HG02763 (cell line): Measurements from ENCODE around the gene OPRL1.

ENCODE experiments used
- ATAC-seq: cut with Tn5 transposase; IDR thresholded peaks from one replicate; pipeline ENCODE4 v1.9.1; 2021; ENCODE audit warnings: mild to moderate bottlenecking, moderate library complexity; ENCODE audit not compliant: unreplicated experiment

Gene OPRL1

DNA sequence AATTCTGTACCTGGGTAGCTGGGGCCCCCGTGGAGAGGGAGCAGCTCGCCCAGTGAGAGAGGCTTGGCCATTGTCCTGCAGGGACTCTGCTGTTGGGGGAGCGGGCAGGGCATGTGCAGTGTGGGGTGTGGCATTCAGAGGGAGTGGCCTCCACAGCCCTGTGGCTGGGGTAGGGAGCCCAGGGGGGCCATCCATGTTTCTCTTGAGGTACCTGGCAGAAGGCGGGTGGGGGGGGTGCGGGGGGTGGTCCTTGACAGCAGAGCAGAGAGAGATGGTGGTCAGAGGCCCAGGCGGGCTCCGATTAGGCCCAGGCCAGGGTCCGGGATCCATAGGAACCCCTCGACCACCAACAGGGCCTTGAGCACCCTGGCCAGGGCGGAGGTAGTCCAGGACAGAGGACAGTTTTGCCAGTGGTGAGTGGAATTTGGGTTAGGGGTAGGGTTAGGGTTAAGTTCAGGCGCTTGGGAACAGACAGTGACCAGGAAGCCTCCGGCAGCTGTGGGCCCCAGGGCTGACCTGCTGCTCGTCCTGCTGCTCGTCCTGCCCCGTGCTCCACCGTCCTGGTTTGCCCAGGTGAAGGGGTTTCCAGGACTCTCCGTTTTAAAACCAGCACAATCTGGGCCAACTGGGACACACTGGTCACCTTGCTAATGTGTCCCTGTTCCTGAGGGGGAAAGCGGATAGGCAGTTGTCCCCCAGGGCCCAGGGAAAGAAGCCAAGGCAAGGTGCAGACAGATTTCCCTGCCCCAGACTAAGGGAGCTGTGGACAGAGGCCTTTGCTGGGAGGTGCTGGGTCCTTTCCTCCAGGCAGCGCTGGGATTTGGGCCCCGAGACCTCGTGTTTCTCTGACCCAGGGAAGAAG, 59.5 kb downstream of the OPRL1 start:
- ATAC-seq: no peak

DNA sequence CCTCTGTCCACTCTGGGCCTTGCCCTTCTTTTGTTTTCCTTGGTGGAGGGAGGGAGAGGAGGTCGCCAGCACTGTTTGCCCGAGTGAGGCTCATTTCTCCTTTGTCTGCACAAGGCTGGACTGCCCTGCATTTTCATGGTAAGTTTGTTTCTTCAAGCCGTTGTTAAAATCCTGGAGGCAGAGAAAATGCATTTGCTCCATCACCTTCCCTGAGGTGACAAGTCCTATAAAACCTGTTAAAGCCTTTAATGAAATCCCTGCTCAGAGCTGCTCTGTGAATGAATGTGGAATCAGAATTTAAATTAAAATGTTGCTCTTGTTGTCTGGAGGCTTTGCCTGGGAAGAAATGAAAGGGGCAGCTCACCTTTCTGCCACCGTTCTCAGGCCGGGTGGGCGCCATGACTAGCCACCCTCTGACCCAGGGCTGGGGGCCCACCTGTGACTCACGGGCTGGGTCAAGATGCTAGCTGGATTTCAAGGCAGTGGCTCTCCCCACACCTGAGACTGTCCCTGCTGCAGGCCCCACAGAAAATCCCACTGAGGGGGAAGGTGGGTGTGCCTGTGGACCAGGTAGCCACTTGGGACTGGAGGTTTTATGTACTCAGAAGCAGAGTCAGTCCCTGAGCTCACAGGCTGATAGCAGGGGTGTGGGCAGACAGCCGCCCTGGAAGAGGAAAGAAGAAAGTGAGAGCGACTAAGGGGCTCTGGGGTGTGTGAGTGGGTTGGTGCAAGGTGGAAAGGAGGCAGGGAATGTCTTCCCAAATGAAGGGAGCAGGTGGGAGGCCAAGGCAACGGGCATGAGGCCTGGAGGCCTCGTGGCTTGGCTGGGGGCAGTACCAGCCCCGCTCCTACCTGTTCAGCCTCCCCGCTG, 60.4 kb downstream of the OPRL1 start:
- no peak for ATAC-seq

DNA sequence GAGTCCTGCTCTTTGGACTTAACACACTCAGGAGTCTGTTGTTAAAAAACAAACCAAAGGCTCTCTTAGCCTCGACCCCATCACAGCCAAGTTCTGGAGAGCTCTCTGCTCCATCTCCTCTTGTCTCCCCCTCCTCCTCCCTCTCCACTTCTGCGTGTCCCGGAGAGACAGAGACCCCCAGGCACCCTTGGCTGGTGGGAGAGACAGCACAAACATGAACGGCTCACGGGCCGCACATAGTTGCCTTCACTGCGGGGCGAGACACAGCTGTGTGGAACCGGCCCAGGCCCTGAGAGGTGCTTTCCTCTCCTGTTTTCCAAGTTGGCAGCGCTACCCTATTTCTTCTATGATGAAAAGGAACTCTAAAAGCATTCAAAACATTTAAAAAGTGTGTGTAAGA, 61.1 kb downstream of the OPRL1 start:
- no peak for ATAC-seq

DNA sequence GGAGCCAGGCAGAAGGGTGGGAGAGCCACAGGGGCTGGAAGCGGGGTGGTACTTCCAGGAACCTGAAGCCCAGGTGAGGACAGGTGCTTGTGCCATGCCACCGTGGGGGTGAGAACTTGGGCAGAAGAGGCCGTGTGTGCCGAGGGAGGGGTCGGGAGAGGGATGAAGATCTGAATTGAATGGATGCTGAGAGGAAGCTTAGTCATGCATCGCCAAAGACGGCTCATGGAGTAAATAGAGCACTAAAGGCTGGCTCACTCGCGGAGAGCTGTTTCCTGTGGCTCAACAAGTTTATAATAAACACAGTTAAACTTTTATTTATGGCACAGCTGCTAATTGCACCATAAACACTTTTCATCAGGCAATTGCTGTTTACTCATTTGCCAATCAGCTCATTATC, 62.7 kb downstream of the OPRL1 start:
- no peak for ATAC-seq

DNA sequence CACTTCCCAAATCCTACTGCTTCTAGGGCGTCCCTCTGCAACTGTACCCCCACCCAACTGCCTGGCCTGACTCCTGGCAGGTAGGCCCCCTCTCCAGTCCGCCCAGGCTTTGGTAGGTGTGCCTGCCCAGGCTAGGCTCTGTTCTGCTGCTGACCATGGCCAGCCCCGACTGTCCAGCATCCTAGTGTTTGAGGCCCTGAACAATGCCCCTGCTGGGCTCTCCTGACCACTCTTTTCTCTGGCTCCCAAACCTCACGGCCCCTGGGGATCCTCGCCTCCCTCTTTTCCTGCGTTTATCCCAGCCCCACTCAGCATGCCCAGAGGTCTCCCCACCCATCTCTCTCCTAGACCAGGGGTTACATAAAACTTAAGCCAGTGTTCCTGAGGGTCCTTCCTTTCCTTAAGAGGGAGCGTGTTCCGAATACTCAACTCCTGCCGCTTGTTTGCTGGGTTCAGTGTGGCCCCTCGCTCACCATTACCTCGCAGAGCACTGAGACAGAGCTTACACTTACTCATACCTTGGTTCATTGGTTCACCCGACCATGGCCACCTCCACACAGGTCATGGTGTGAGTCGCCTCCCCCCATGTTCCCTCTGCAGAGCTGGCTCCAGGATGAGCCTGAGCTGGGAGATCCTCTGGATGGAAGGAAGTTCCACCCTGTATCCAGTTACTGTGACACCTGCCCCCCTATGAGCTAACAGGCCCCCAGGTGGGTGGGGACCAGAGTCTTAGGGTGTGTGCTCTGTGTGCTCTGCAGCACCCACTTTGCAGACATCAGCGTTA, 63.3 kb downstream of the OPRL1 start:
- ATAC-seq: no peak

DNA sequence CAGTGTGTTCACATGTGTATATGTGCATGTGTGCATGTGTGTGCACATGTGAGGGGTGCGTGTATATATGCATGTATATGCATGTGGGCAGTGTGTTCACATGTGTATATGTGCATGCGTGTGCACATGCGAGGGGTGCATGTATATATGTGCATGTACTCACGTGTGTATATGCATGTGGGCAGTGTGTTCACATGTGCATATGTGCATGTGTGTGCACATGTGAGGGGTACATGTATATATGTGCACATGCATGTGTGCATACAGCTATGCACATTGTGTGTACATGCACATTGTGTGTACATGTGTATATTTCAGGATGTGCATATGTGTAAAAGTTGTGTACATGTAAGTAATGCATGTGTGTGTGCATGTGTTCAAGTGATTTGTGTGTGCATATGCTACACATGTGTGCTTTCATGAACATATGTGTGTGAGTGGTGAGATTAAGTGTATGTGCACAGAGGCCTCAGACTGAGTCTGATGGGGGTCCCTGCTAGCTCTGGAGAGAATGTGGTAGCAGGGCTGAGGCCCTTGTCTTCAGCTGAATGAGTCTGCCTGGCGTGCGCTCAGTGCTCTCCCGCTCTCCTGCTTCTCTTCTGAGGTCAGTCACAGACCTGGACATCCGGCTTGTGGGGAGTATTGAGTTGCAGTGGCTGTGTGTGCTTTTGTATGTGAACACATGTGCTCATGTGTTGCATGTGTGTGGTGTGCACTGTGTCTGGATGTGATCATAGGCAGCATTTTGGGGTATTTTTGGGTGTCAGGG, 64.4 kb downstream of the OPRL1 start:
- no peak for ATAC-seq

DNA sequence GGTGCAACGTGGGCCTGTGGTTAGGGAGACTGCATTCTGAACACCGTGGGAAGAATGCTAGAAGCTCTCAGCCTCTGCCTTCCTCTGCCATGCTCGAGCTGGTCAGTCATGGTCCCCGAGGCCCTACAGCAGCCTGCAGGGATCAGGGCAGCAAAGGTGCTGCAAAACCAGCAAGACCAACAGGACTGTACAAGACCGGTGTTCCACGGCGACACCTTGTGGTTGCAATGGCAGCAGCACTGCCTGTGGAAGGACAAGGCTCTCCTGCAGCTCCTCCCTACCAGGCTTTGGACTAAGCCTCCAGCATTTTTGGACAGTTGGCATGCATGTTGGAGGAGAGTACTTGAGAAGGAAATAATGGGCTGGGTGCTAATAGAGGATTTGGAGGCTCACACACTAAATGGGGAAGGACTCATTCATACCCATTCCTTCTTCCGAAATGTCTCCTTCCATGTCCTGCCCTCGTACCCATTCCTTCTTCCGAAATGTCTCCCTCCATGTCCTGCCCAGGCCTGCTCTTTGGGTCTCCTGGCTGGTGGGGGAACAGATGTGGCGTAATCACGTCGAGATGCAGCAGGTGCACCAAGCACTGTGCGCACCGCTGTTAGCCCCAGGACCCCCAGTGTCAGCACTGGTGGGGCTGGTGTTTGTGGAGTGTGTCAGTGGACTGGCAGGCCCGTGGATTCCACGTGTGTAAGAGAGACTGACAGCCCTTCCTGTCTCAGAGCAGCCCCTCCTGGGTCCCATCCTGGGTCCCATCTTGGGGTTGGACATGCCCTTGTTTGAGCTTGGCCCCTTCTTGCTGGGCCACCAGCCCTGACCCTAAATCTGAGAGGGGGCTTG, 65.8 kb downstream of the OPRL1 start:
- no peak for ATAC-seq

DNA sequence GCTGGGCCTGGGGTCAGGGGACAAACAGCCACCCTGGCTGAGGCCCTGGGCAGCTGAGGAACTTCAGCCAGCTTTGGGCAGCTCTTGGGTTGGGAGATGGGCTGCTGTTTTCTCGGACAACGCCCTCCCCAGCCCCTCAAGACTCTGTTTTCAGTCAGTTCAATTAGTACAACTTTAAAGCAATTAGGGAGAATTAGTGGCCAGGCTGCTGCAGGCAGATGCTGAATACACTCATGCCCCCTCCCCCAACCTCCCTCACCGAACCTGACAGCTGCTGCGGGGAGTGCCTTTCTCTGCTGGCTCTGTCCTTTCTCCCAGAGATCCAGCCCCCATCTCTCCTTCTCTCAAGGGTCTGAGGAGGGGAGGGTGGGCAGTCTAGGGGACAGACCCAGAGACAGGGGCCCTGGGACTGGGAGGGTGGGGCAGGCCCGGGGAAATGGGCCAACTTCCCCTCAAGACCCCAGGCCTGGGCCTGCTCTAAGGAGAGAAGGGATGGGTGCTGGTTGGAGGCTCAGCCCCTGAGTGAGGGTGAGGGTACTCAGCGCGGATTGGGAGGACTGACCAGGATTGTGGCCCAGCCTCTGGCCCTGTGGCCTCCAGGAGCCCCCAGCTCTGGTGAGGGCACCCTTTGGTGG, 66.5 kb downstream of the OPRL1 start:
- ATAC-seq: no peak

DNA sequence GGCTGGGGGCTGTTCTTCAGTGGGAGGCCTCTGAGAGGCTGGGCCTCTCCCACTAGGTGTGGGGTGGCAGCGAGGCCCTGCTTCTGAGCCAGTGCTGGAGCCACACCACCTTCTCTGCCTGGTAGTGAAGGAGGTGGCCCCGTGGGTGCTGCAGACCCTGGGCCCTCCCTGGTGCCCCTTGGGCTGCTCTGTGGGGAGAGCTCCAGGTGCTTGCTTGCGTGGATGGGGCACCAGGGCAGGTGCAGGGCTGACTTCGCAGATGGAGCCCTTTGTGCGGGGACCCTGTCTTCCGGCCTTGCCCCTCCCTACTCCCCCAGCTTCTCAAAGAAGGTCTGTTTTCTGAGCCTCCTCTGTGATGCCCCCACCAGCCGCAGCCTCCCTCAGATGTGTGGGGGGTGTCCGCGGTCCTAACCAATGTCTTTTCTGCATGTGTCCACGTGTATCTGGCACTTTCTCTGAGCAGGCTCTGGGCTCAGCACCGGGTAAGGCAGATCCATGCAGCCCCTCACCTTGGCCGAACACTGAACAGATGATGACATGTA, 67.1 kb downstream of the OPRL1 start:
- no peak for ATAC-seq

DNA sequence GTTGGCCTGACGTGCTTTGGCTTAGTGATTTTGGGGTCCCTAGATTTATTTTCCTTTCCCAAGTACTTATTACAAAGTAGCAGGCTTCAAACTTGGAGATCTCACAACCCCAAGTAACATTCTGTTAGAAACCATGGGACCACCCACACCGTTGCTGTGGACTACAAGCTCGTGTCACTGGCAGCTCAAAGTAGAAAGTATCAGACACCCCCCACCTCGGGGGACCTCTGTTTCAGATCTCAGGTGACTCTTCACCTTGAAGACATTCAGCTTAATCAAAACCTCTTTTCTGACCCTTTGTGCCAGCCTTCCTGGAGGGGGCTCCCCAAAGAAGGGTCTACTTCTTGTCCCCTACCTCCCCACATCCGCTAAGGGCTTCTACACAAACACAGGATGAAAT, 68.7 kb downstream of the OPRL1 start:
- no peak for ATAC-seq

DNA sequence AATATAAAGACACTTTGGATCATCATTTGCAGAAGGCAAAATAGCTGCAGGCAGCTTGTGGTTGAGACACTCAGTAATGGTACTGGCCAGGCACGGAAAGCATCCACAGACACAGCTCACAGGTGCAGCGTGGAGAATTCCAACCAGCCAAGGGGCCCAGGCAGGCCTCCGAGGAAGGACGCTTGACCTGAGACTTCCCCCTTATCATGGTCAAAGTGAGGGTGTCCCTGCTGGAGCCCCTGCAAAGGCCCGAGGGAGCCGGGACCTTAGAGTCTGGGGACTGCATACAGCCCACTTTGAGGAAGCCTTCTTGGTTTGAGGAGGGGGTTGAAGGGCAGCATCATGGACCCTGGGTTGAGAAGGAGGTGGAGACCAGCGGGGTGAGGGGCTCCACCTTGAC, 69.3 kb downstream of the OPRL1 start:
- ATAC-seq: no peak

DNA sequence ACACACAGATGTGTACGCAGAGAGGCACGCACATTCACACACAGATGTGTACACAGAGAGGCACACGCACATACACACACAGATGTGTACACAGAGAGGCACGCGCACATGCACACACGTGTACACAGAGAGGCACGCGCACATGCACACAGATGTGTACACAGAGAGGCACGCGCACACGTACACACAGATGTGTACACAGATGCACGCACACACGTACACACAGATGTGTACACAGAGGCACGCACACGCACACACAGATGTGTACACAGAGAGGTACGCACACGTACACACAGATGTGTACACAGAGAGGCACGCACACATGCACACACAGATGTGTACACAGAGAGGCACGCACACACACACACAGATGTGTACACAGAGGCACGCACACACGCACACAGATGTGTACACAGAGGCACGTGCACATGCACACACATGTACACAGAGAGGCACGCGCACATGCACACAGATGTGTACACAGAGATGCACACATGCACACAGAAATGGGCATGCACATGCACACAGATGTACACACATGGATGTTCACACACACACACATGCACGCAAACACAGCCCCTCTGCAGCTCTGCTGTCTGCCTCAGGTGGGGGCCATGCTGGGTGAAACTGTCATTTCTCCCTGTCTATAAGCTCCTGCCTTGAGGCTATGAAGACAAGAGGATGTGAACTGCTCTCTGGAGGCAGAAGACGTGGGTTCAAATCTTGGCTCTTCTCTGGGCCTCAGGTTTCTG, 70.1 kb downstream of the OPRL1 start:
- no peak for ATAC-seq
